ENCODE measurements around the gene TCF7. TPM values are rescaled to one million over a fixed set of nuclear protein-coding genes. Genes with fewer than 3 reads are reported as not detected.

The TCF7 gene
- 1 to 10 TPM in 3 of 4 donors, not detected in 1; 1.0 to 4.3 (median 2.4) TPM for total RNA-seq

- DNase-seq = peak; percentile 70 to 81
- intact Hi-C loops (cut with DNase I; ENCODE audit: low total_unique reads) = no loop called here
- H3K27ac ChIP-seq = peak within 1 kb of the TSS; percentile 15 to 50
- no peaks in the 10 kb centered on the region for H3K9me3 ChIP-seq
- no peaks in the 10 kb centered on the region for H3K27me3 ChIP-seq
- no peaks in the 10 kb centered on the region for H3K36me3 ChIP-seq
- H3K4me3 ChIP-seq = peak within 1 kb of the TSS; percentile 22 to 52
- H3K4me1 ChIP-seq = peaks cover 0 to 10% of the 10 kb centered on the region in 2 donors
- TF ChIP-seq, protein P1, sequence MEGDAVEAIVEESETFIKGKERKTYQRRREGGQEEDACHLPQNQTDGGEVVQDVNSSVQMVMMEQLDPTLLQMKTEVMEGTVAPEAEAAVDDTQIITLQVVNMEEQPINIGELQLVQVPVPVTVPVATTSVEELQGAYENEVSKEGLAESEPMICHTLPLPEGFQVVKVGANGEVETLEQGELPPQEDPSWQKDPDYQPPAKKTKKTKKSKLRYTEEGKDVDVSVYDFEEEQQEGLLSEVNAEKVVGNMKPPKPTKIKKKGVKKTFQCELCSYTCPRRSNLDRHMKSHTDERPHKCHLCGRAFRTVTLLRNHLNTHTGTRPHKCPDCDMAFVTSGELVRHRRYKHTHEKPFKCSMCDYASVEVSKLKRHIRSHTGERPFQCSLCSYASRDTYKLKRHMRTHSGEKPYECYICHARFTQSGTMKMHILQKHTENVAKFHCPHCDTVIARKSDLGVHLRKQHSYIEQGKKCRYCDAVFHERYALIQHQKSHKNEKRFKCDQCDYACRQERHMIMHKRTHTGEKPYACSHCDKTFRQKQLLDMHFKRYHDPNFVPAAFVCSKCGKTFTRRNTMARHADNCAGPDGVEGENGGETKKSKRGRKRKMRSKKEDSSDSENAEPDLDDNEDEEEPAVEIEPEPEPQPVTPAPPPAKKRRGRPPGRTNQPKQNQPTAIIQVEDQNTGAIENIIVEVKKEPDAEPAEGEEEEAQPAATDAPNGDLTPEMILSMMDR (IDR thresholded peaks at IDR 0.05) = no peak
- no peak for TF ChIP-seq POLR2A (IDR thresholded peaks at IDR 0.05)
These were observed at the start of gene TCF7 for GRCh38 chr5:134113902-134114875. TCF7 (plus strand) TSS chr5:134114681; CDS start chr5:134114907, 226 bp downstream.

DNA sequence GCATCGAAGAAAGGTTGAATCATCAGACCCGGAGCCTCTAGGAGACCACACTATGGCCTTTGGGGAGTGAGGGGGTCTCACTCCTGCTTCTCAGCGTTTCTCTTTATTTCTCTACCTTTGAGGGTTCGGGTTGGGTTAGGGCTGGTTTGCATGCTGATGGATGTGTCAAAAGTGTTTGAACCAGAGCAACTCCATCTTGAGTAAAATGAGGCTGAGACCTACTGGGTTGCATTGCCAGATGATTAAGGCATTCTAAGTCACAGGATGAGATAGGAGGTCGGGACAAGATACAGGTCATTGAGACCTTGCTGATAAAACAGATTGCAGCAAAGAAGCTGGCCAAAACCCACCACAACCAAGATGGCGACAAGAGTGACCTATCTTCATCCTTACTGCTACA, 44.9 kb upstream of the TCF7 start:
- intact Hi-C loops (cut with DNase I; ENCODE audit: low total_unique reads) = no loop called here
- no peak for TF ChIP-seq POLR2A (IDR thresholded peaks at IDR 0.05)
- TF ChIP-seq, protein P1 (IDR thresholded peaks at IDR 0.05) = no peak

DNA sequence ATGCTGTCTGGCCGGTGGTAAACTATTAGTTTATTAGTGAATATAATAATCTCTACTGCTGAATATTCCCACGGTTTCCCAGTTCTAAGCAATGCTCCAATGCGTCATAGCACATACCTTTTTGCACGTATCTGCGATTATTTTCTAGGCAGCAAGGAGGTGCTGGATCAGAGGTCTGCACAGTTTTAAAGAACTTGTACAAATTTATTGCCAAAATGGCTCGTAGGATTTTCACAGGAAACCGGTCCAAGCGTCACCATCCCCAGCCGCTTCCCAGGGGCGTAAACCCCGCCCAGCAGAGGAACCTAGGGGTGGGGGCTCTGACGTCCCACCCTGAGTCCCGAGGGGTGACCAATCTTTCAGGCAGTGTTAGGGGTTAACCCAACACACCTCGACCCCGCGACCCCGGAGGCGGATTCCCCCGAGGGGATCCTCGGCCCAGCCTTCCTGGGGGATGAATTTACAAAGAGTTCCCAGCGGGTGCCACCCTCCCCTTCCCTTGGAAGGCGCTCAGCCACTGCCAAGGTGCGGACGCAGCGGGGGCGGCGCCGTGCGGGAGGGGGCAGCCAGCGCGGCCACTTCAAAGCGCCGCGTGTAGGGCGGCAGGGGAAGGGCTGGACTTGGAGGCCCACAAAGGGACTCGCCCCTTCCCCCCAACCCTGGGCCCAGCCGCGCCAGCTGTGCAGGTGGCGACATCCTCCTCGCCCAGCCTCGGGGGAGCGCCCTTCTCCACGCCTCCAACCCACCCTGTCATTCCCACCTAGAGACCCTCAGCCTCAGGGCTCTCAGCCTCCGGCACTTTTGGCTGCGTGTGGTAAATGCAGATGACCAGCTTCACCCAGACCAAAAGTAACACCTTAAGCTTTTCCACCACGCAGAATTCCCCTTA, 43.5 kb upstream of the TCF7 start:
- Histone ChIP-seq H3K36me3 (no peaks in the 10 kb centered on the region), H3K4me1 (no peaks in the 10 kb centered on the region), H3K27ac (no peak overlapping the region), H3K4me3 (no peak overlapping the region), H3K9me3 (no peaks in the 10 kb centered on the region), H3K27me3 (no peaks in the 10 kb centered on the region)
- intact Hi-C loops (cut with DNase I; ENCODE audit: low total_unique reads) = no loop called here
- DNase-seq = no peak
- TF ChIP-seq POLR2A (IDR thresholded peaks at IDR 0.05) = no peak
- TF ChIP-seq, protein P1 (IDR thresholded peaks at IDR 0.05) = no peak

More for the DNA sequence above, 44.9 kb upstream of the TCF7 start:
- H3K27ac ChIP-seq = no peak overlapping the region
- no peaks in the 10 kb centered on the region for H3K4me1 ChIP-seq
- H3K36me3 ChIP-seq = no peaks in the 10 kb centered on the region
- DNase-seq = no peak
- H3K27me3 ChIP-seq = no peaks in the 10 kb centered on the region
- no peaks in the 10 kb centered on the region for H3K9me3 ChIP-seq
- H3K4me3 ChIP-seq = no peak overlapping the region

DNA sequence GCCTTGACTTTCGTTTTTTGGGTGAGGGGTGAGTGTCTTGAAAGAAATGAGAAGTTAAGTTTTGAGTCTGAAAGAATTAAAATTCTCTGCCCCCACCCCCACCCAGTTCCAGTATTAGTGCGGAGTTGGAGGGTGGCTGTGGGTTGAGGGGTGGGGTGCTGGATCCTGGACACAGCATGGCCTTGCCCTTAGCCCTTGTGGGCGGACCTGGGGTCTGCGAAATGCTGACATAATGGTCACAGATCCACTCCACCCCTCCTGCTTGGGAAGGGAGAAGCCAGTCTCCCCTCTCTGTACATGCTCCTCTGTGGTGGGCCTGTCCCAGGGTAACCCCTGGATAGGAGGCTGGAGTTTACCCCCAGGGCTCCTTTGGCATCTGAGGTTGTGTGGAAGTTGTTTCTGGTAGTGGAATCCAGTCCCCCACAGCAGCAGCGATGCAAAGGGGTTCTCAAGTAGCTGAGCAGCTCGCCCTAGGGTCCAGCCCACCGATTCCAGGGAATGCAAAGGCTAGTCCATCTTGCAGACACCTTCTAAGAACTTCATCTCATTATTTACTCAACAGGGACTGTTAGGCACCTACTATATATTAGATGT, 42.8 kb upstream of the TCF7 start:
- Histone ChIP-seq H3K4me3 (no peak overlapping the region), H3K9me3 (no peaks in the 10 kb centered on the region), H3K36me3 (no peaks in the 10 kb centered on the region), H3K4me1 (no peaks in the 10 kb centered on the region), H3K27me3 (no peaks in the 10 kb centered on the region), H3K27ac (no peak overlapping the region)
- TF ChIP-seq, protein P1 (IDR thresholded peaks at IDR 0.05) = no peak
- no peak for TF ChIP-seq POLR2A (IDR thresholded peaks at IDR 0.05)
- DNase-seq = no peak
- intact Hi-C loops (cut with DNase I; ENCODE audit: low total_unique reads) = no loop called here

Data from uterus (tissue), 4 donors.